Psoas muscle (tissue), 8 donors: ENCODE measurements around the gene STT3B. TPM values are rescaled to one million over a fixed set of nuclear protein-coding genes. Genes with fewer than 3 reads are reported as not detected.

Experiments used
- ATAC-seq, 4 donors: fragments of 200-7000 bp; cut with Tn5 transposase; one replicate each; pipeline ENCODE4 v1.9.1; 2020; ENCODE audit warnings: moderate library complexity in 3 of 4, mild to moderate bottlenecking in 2 of 4
- DNase-seq, 2 donors: peaks; one replicate each; pipeline ENCODE4 v3.0.0-alpha.2; 2020
- H3K27ac ChIP-seq: fragments of 200-600 bp; one replicate; pipeline ENCODE4 v1.8.0; 2022
- H3K27me3 ChIP-seq, 3 donors: fragments of 200-600 bp in 1 of 3; one replicate each; pipeline versions ENCODE4 v1.6.1 to v1.8.0; 2013 to 2022; ENCODE audit warnings: low read length in 2 of 3, mild to moderate bottlenecking in 2 of 3, moderate library complexity in 1 of 3; ENCODE audit not compliant: insufficient read depth in 3 of 3
- H3K36me3 ChIP-seq, 2 donors: fragments of 200-600 bp in 1 of 2; one replicate each; pipeline versions ENCODE4 v1.6.1 to v1.8.0; 2013 to 2022; ENCODE audit warnings: low read depth in 1 of 2, mild to moderate bottlenecking in 1 of 2, moderate library complexity in 1 of 2; ENCODE audit not compliant: insufficient read depth in 1 of 2
- H3K4me1 ChIP-seq: fragments of 200-600 bp; one replicate; pipeline ENCODE4 v1.8.0; 2022
- H3K4me3 ChIP-seq: fragments of 200-600 bp; one replicate; pipeline ENCODE4 v1.8.0; 2022; ENCODE audit warnings: mild to moderate bottlenecking
- H3K9me3 ChIP-seq: fragments of 200-600 bp; one replicate; pipeline ENCODE4 v1.8.0; 2022
- CTCF ChIP-seq: fragments of 200-600 bp; IDR thresholded peaks from one replicate; pipeline ENCODE4 v1.8.0; 2022; ENCODE audit warnings: antibody characterized with exemption
- WGBS, 3 donors: extraction: QIAGEN DNeasy Blood & Tissue Kit; methylation state at CpG; one replicate each; pipeline versions ENCODE4 v1.1.6 to v1.1.7; 2013; 5-methylcytosine and 5-hydroxymethylcytosine counted together
- intact Hi-C, 2 donors: fragments of 100-400 bp; cut with DNase I; formaldehyde crosslinking; loops; one replicate each; pipeline versions ENCODE4 v1.11.0 to v1.14.2; 2022
- polyA plus RNA-seq, 3 donors: library from polyadenylated mRNA; stranded (reverse); fragments of 200-250 nt; gene quantifications; one replicate each; pipeline ENCODE4 v1.2.3, GENCODE V29; 2013
- total RNA-seq, 4 donors: library from RNA; stranded (reverse); fragmentation: NEBNext Ultra II Directional in 2 of 4; extraction: Animal tissue kit (Norgen Biotek cat#: 25700) in 2 of 4; gene quantifications; one replicate each; pipeline versions ENCODE4 v1.2.1 to v1.2.4, GENCODE V29; 2021 to 2023
- donor health status: healthy with polysubstance abuse.
- donor health status: DM: no; HTN: no; CAD: no; lungs with moderate emphysema.
- donor health status: Bipolar disorder and iron deficiency.
- donor health status: healthy.
- donor health status: DM: yes; HTN: yes; CAD: no.
- donor health status: DM: no; HTN: no; CAD: no.
- donor health status: DM: no; HTN: no; CAD: no.
- donor health status: DM: yes; HTN: yes; CAD: no.

The STT3B gene
- total and polyA plus RNA-seq, 7 donors, result 33.8 to 95.5 (median 56.9) TPM

GRCh38 chr3:31652296-31652695 is 119.6 kb downstream of the STT3B start:
- no peaks in the 10 kb centered on the region for H3K4me1 ChIP-seq
- no peak for TF ChIP-seq CTCF
- no peak overlapping the region for H3K4me3 ChIP-seq
- ATAC-seq, result no peak
- no peak for DNase-seq
- intact Hi-C loops, result no loop called here
- H3K27me3 ChIP-seq, result no peaks in the 10 kb centered on the region
- no peak overlapping the region for H3K27ac ChIP-seq
- no peaks in the 10 kb centered on the region for H3K36me3 ChIP-seq
- peaks cover 68% of the 10 kb centered on the region for H3K9me3 ChIP-seq

GRCh38 chr3:31653464-31653863 is 120.7 kb downstream of the STT3B start:
- WGBS, 3 donors, result 82 to 90% (median 84%) methylated on average over 1 of the region's 1 CpG
- Histone ChIP-seq H3K9me3 (peaks cover 61% of the 10 kb centered on the region), H3K4me1 (no peaks in the 10 kb centered on the region), H3K27ac (no peak overlapping the region), H3K27me3 (no peaks in the 10 kb centered on the region), H3K4me3 (no peak overlapping the region), H3K36me3 (no peaks in the 10 kb centered on the region)
- ATAC-seq, result no peak
- TF ChIP-seq CTCF, result no peak
- intact Hi-C loops, result no loop called here
- no peak for DNase-seq

GRCh38 chr3:31654998-31655397 is 122.3 kb downstream of the STT3B start:
- intact Hi-C loops, result no loop called here
- ATAC-seq (no peak), DNase-seq (no peak)
- Histone ChIP-seq H3K27me3 (no peaks in the 10 kb centered on the region), H3K36me3 (no peaks in the 10 kb centered on the region), H3K9me3 (peaks cover 47% of the 10 kb centered on the region), H3K4me1 (no peaks in the 10 kb centered on the region), H3K27ac (no peak overlapping the region), H3K4me3 (no peak overlapping the region)
- no peak for TF ChIP-seq CTCF

- Histone ChIP-seq H3K27ac (no peak overlapping the region), H3K27me3 (no peaks in the 10 kb centered on the region), H3K36me3 (no peaks in the 10 kb centered on the region), H3K4me3 (no peak overlapping the region), H3K9me3 (peaks cover 16% of the 10 kb centered on the region), H3K4me1 (no peaks in the 10 kb centered on the region)
- DNase-seq, result no peak
- intact Hi-C loops, result no loop called here
- ATAC-seq, result no peak
- no peak for TF ChIP-seq CTCF
Measured at GRCh38 chr3:31659246-31659645, 126.5 kb downstream of the STT3B start.

GRCh38 chr3:31661286-31661685 is 128.6 kb downstream of the STT3B start:
- no peaks in the 10 kb centered on the region for H3K9me3 ChIP-seq
- no peak for DNase-seq
- no peak for TF ChIP-seq CTCF
- H3K27ac ChIP-seq, result no peak overlapping the region
- H3K27me3 ChIP-seq, result no peaks in the 10 kb centered on the region
- H3K4me1 ChIP-seq, result no peaks in the 10 kb centered on the region
- WGBS, 3 donors, result 75 to 89% (median 81%) methylated on average over 5 of the region's 5 CpGs
- no peak for ATAC-seq
- intact Hi-C loops, result no loop called here
- no peak overlapping the region for H3K4me3 ChIP-seq
- no peaks in the 10 kb centered on the region for H3K36me3 ChIP-seq
